ENCODE measurements around the gene NMRAL1.
A peak's percentile ranks its signal among the peaks of the same experiment; 100 is the strongest.

Gene NMRAL1

DNA sequence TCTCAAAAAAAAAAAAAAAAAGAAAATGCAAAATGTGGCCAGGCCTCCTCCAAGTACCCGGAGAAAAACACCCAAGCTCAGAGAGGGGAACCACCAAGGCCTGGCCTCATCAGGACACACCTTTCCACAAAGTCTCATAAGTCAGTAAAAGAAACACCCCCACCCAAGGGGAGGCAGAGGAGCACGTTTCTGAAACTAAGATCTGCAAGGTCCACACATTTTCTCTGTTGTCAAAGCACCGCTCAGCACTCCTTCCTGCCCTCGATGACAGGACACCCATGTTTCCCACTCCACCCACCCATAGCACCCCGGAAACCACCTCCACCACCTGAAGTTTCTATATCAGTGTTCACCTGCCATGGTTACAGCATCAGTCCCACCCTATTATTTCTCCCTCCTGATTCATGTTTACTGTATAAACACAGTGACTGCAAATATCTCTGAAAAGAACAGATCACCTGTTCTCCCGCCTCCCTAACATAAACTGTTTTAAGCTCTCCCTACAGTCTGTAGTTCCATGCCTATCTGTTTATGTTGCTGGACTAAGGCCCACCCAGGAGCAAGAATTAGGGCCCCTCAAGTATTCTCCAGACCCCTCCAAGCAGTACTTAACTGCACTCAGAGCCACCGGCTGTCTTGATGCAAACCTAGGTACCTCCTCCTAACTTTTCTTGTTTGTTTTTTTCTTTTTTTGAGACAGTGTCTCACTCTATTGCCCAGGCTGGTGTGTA, 60.1 kb downstream of the NMRAL1 start:
- Histone ChIP-seq H3K4me1 (ENCODE audit: control insufficient read depth in 1 of 2, insufficient read depth in 1 of 2, low read depth in 1 of 2, low read length in 1 of 2) (peaks cover 27% of the 10 kb centered on the region in 2 experiments), H3K27ac (peak overlapping the region; percentile 99), H3K36me3 (peaks cover 47% of the 10 kb centered on the region), H3K9me3 (no peaks in the 10 kb centered on the region), H3K27me3 (no peaks in the 10 kb centered on the region), H3K4me3 (ENCODE audit: low read depth in 1 of 2, low read length in 1 of 2) (peak overlapping the region; percentile 92 to 99)
- TF ChIP-seq, protein P1, sequence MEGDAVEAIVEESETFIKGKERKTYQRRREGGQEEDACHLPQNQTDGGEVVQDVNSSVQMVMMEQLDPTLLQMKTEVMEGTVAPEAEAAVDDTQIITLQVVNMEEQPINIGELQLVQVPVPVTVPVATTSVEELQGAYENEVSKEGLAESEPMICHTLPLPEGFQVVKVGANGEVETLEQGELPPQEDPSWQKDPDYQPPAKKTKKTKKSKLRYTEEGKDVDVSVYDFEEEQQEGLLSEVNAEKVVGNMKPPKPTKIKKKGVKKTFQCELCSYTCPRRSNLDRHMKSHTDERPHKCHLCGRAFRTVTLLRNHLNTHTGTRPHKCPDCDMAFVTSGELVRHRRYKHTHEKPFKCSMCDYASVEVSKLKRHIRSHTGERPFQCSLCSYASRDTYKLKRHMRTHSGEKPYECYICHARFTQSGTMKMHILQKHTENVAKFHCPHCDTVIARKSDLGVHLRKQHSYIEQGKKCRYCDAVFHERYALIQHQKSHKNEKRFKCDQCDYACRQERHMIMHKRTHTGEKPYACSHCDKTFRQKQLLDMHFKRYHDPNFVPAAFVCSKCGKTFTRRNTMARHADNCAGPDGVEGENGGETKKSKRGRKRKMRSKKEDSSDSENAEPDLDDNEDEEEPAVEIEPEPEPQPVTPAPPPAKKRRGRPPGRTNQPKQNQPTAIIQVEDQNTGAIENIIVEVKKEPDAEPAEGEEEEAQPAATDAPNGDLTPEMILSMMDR (IDR thresholded peaks at IDR 0.05): no peak

DNA sequence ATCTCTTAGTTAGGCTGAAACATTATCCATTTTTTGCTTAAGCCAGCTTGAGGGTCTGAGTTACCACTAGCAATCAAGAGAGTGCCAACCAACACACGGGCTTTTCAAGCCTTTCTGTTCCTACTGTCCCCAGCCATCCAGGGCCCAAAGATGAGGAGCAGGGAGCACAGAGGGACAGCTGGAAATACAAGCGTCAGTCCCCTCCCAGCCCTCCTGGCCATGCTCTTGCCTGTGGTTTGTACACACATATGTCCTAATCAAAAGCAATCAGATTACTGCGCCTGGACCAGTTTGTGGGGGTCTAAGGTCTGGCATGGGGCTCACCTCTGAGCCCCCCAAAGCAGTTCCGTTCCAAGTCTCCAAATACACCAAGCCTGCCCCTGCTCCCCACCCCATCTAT, 61.6 kb downstream of the NMRAL1 start:
- Histone ChIP-seq H3K4me3 (ENCODE audit: low read depth in 1 of 2, low read length in 1 of 2) (no peak overlapping the region), H3K4me1 (ENCODE audit: control insufficient read depth in 1 of 2, insufficient read depth in 1 of 2, low read depth in 1 of 2, low read length in 1 of 2) (peaks cover 27% of the 10 kb centered on the region in 2 experiments), H3K27ac (no peak overlapping the region), H3K27me3 (no peaks in the 10 kb centered on the region), H3K9me3 (no peaks in the 10 kb centered on the region), H3K36me3 (peaks cover 62% of the 10 kb centered on the region)
- TF ChIP-seq, protein P1 (IDR thresholded peaks at IDR 0.05): no peak

DNA sequence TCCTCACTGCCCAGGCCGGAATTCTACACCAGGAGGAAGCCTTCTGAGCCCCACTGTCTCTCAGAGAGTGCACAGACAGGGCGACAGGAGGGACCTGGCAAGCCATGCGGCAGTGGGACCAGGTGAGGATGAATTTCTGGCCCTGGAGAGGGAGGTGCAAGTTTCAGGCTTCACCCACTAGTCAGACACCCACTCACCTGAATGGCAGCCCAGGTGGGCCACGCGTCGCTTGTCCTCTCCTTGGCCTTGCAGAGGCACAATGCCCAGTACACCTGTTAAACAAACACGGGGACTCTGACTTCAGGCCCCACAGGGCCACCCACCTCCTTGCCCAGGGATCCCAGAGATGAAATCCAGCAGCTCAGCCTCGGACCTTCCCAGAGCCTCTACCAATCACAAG, 62.3 kb downstream of the NMRAL1 start:
- peaks cover 27% of the 10 kb centered on the region in 2 experiments for H3K4me1 ChIP-seq (ENCODE audit: control insufficient read depth in 1 of 2, insufficient read depth in 1 of 2, low read depth in 1 of 2, low read length in 1 of 2)
- no peak overlapping the region for H3K27ac ChIP-seq

More for the DNA sequence above, 62.3 kb downstream of the NMRAL1 start:
- Histone ChIP-seq H3K27me3 (no peaks in the 10 kb centered on the region), H3K9me3 (no peaks in the 10 kb centered on the region), H3K36me3 (peaks cover 69% of the 10 kb centered on the region), H3K4me3 (ENCODE audit: low read depth in 1 of 2, low read length in 1 of 2) (no peak overlapping the region)
- TF ChIP-seq, protein P1 (IDR thresholded peaks at IDR 0.05): no peak
